Esophagus mucosa (tissue), 1 donor: ENCODE results near the gene AOAH. TPM values are rescaled to one million over a fixed set of nuclear protein-coding genes. Genes with fewer than 3 reads are reported as not detected.

Experiments used
- ATAC-seq: fragments of 200-7000 bp; cut with Tn5 transposase; one replicate; pipeline ENCODE4 v1.9.1; 2020
- total RNA-seq: library from RNA; stranded (reverse); gene quantifications from one replicate; pipeline ENCODE4 v1.2.4, GENCODE V29; 2023
- donor health status: DM: yes; HTN: yes; CAD: no.

AOAH gene
- total RNA-seq, 1 donor from 2014 or later = 1.7 TPM

DNA sequence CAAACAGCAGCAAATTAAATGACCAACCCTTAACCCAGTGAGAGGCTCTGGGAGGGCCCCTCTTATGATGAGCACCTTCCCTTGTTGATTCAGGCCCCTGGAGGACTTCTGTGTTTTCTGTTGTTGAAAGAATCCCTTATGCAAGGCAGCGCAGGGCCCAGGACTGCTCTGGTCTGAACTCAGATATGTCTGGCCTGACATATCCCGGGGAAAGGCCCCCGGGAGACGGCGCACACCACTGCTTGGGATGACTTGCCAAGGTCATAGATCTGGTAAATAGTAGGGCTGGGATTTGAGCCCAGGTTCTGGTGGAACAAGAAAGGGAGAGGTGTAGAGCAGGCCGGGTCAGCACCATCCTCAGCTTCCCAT is 124.0 kb downstream of the AOAH start:
- ATAC-seq = no peak

DNA sequence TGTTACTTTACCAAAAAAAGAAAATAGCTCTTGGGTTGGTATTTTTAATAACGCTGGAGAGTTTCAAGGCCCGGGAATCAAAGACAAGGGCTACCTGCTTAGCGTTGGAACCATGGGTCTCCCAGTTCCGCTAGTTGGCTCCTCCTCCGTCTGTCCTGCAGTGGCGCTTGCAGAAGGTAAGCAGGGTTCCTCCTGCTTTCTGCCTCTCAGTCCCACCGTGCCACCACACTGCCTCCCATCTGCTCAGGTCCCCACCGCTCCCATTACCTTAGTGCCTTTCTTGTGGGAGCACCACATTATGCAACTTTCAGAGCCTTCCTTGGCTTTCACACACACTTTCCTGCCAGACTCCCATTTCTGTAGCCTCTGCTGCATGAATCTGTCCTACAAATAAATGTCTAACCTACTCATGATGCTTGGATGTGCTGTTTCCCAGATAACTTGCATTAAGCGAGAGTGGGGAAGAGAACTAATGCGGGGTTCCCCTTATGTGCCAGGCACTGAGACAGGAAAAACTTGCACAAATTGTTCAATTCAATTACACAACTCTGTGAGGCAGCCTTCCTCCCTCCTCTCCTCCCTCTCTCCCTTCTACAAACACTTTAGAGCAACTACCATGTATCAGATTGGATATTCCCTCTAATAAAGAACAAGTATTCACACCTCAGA is 124.5 kb downstream of the AOAH start:
- ATAC-seq = no peak

DNA sequence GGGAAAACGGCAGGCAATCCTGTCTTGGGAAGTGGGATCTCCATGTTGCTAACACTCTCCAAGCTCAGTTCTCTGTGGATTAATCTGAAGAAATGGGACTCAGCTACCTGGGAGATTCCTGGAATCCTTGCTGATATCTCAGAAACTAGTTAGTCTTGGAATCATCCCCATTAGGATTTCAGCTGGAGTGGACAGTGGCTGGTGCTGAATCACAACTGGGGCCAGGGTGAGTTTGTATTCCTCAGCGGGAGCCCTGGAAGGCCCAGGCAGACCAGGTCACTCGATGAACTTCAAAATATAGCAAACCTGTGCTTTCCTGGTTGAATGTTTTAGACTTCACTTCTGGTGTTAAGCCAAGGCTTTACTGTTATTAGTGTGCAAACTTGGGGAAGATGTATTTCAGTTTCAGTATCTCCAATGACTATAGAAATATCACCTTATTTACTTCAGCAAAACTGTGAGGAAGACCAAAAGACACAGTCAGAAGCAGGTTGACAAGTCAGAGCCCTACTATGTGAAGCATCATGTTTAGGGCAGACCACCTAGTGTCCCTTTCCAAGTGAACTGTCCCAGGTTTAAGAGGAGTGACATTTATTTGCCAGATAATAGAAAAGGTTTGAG is 126.1 kb downstream of the AOAH start:
- no peak for ATAC-seq

DNA sequence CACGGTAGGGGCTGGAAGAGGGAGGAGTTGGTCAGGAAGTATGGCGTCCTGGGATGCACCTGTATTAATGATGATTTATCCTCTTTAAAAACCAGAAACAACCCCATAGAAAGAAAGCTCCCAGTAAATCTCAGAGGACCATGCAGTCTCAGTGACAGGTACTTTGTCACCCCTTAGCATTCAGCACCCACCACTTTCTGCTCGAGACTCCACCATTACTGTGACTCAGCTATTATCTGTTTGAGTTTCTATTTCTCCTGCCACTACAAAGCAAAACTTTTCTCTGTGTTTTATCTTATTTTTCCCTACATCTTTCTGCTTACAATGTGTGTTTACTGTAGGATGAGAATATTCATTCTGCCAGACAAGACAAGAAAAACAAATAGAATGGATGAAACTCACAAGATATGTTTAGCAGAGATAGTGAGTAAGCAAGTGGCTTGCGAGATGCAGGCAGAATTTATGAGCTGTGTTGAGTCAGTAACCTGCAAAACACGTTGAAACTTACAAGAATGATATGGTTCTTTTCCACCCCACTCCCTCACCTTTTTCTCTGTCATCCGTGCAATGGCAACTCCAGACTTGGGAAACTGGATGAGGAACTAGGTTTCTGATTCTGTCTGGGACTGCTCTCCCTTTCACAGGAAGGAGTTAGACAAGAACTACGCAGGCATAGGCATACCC is 127.1 kb downstream of the AOAH start:
- ATAC-seq = peak; percentile 77

- no peak for ATAC-seq
These were observed 129.8 kb downstream of the AOAH start for GRCh38 chr7:36594445-36594844.

GRCh38 chr7:36591636-36592035 is 132.7 kb downstream of the AOAH start:
- ATAC-seq = no peak

DNA sequence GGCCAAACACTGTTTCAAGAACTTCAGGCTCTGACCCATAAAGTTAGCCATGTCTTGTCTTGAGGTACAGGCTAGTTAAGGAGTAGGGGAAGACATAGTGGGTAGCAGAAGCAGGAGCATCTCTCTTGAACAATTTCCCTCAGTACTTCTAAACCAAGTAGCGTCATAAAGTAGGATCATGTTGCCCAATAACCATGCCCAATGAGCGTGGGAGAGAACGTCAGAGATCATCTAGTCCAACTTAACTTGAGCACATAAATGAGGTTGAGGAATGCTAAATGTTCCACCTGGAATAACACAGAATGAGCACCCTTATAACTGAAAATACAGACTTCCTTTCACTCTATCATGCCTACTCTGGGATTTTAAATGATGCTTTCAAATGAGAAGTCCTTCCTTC is 134.9 kb downstream of the AOAH start:
- ATAC-seq = no peak

GRCh38 chr7:36583318-36583717 is 141.0 kb downstream of the AOAH start:
- no peak for ATAC-seq

- no peak for ATAC-seq
These were observed 148.5 kb downstream of the AOAH start for GRCh38 chr7:36575832-36576231.

DNA sequence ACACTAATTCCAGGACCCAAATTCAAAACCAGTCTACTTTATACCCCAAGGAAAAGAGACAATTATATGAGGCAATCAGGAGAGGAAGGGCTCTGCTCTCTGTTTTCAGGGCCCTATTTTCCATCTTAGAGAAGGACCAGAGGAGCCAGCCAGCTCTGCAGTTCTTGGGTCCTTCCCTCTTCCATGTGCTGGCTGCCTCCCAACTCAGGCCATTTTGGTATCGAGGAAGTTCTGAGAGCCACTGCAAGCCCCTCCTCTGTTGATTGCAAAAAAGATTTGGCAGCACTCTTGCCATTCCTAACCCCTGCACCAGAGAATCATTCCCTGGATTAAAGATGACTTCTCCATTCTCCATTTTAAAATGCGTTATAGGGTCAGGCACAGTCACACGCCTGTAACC is 151.2 kb downstream of the AOAH start:
- ATAC-seq = no peak

GRCh38 chr7:36571190-36571560 is 153.1 kb downstream of the AOAH start:
- no peak for ATAC-seq

DNA sequence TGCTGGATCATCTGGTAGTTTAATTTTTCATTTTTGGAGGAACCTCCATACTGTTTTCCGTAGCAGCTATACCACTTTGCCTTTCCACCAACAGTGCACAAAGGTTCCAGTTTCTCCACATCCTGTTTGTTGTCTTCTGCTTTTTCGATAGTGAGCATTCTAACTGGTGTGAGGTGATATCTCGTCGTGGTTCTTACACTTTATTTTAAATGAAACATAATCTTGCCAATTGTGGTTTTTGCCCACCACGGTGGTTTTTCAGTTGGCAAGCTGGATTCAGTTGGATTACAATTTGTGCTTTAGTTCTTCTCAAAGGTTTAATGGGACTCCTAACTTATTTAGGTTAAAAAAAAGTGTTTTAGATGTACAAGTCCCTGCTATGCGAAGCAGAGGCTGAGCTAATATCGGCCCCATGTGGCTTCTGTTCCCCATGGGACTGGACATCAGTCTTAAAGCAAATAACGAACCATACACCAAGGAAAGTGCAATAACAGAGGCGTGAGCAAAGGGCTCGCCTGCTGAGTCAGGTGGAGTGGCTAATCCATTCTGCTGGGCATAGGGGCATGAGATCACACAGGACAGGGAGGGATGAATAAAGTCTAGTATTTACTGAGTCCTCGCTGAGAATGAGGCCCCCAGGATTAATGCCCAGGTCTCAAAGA is 153.6 kb downstream of the AOAH start:
- no peak for ATAC-seq

- no peak for ATAC-seq
These were observed 155.8 kb downstream of the AOAH start for GRCh38 chr7:36568452-36568849.

GRCh38 chr7:36567699-36568451 is 156.4 kb downstream of the AOAH start:
- ATAC-seq = no peak

DNA sequence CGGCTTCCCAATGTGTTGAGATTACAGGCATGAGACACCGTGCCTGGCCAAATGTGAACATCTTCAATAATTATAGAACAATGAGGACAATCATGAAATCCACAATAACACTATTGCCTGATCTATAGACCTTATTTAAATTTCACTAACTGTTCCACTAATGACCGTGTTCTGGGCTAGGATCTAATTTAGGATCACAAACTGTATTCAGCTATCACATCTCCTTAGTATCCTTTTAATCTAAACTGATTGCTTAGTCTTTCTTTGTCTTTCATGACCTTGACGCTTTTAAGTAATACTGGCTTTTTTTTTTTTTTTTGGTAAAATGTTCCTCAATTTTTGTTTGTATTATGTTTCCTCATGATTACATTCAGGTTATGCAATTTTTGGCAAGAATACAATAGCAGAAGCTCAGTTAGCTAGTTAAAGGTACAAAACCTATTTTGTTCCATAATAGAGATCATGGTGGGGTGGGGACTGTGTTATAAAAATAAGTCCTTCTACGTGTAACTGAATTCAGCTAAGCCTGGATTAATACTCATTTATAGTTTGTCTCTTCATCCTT is 158.4 kb downstream of the AOAH start:
- no peak for ATAC-seq

- no peak for ATAC-seq
These were observed 159.8 kb downstream of the AOAH start for GRCh38 chr7:36564489-36564888.

- ATAC-seq = no peak
These were observed 160.5 kb downstream of the AOAH start for GRCh38 chr7:36563706-36564327.

GRCh38 chr7:36562121-36562520 is 162.2 kb downstream of the AOAH start:
- ATAC-seq = no peak

DNA sequence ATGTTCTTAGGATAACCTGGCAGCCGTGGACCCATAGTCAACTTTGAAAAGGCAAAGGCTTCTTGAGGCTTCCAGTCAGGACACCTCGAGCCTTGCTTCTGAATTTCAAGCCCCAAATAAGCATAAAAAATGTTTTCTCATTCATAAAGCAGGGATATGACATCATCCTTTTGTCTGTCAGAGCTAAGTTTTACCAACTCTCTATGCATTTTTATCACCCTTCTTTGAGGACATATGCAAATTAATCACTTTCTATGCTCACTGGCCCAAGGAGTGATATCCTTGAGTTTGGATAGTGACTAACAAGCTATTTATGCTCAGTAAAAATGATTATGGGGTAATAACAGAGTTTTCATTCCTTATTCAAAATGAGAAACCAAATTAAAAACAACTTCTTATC is 175.3 kb downstream of the AOAH start:
- ATAC-seq = no peak

DNA sequence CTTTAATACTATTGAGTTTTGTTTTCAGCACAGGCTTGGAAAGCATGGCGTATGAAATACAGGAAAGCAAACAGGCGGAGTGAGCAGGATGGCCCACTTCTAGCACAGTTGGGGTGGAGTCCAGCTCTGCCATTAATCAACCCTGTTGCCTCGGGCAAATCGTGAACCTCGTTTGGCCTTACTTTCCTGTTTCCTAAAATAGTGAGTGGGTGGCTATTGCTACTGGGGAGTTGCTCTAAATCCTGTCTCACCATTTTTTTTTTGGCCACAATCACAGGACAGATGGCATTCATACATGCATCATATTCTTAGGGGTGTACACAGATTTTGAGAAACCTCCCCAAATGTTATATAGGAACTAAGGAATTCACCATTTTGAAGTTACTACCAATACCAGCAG is 176.9 kb downstream of the AOAH start:
- ATAC-seq = peak; percentile 85

DNA sequence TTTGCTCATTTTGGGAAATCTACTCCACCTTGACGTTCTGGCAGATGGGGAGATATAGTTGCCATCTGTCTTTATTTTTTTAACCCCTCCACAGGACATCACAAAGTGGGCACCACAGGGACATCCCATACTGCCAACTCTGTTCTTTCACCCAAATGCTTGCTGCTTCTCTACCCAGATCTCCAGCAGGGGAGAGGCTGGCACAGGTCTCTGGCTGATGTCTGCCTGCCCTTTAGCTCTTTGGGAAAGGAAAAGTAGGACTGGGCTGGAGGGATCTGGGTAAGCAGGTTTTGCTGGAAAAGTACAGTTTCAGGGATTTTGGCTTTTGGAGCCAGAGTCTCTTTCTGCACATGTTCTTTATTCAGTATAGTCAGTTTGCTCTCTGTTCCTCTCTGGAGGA is 178.0 kb downstream of the AOAH start:
- ATAC-seq = no peak

- ATAC-seq = no peak
These were observed 179.0 kb downstream of the AOAH start for GRCh38 chr7:36545291-36545690.
